ENCODE results near the gene TNKS2.
"Not testable (repeated sequence)": the region's sequence is repeated elsewhere in the genome, so short reads cannot be mapped to it uniquely, and the experiment has no call there.

The TNKS2 gene

DNA sequence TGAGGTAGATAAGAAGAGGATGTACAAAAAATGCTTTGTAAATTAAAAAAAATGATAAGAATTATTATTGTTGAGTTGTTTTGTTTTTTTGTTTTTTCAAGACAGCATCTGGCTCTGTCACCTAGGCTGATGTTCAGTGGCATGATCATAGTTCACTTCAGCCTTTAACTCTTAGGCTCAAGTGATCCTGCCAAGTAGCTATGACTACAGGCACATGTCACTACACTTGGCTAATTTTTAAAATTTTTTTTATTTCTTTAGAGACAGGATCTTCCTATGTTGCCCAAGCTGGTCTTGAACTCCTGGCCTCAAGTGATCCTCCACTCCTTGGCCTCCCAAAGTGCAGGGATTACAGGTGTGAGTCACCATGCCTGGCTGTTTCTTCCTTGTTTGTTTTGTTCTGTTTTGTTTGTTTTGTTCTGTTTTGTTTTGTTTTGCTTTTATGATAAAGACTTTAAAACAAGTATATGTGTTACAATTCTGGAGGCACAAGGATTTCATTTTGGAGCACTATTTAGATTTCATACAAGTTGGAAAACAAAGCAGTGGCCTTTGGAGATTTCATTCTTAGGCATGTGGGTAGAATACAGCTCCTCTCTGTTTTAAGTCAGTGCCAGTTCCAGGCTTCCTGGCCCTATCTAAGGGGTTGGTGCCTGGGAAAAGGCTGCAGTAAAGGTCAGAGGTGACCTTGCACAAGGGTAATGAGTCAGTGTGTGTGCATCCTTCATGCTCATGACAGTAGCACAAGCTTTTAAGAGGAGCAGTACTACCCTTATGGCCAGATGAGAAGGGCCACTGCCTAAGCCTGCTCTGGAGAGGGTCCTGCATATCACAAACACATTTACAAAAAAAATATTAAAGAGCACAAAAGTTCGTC, 93.1 kb downstream of the TNKS2 start:
- TF ChIP-seq Cebpa-rat (IDR thresholded peaks at IDR 0.05) = no peak
- no peak overlapping the region for H3K4me2 ChIP-seq
- no peak overlapping the region for H3K4me3 ChIP-seq
- H3K27me3 ChIP-seq = peaks cover 18 to 24% (median 22%) of the 10 kb centered on the region in 11 experiments
- no peaks in the 10 kb centered on the region for H3K36me3 ChIP-seq
- H3K4me1 ChIP-seq = peaks cover 0 to 17% (median 10%) of the 10 kb centered on the region in 10 experiments; a peak in 12 of 20 replicates
- no peak overlapping the region for H3K9ac ChIP-seq
- peaks cover 0 to 5% (median 0%) of the 10 kb centered on the region in 11 experiments; a peak in 2 of 22 replicates for H3K9me3 ChIP-seq (replicated peaks in 1 of 11)
- no peaks in the 10 kb centered on the region for H4K20me1 ChIP-seq
- H3K27ac ChIP-seq = no peak overlapping the region

DNA sequence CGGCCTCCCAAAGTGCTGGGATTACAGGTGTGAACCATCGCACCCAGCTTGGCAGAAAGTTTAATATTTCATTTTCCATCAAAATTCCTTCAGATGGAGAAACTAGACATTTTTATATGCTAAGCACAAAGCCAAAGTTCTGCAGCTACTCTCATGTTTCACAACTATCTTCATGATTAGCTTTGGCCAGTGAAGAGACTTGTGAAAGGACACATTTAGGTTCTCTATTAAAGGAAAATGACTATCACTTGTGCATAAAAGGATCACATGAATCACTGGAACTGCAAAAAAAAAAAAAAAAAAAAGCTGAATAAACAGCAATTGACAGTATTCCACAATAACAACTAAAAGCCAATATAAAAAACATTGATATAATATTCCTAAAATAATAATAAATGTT, 94.8 kb downstream of the TNKS2 start:
- no peaks in the 10 kb centered on the region for H3K36me3 ChIP-seq
- H3K9ac ChIP-seq = no peak overlapping the region
- peaks cover 0 to 11% (median 0%) of the 10 kb centered on the region in 11 experiments; a peak in 4 of 22 replicates for H3K9me3 ChIP-seq (replicated peaks in 1 of 11)
- no peaks in the 10 kb centered on the region for H4K20me1 ChIP-seq
- H3K27me3 ChIP-seq = peaks cover 1 to 7% (median 5%) of the 10 kb centered on the region in 11 experiments
- TF ChIP-seq Cebpa-rat (IDR thresholded peaks at IDR 0.05) = no peak
- peaks cover 0 to 7% (median 0%) of the 10 kb centered on the region in 10 experiments; a peak in 6 of 20 replicates for H3K4me1 ChIP-seq
- H3K4me3 ChIP-seq = no peak overlapping the region
- H3K27ac ChIP-seq = no peak overlapping the region
- no peak overlapping the region for H3K4me2 ChIP-seq

DNA sequence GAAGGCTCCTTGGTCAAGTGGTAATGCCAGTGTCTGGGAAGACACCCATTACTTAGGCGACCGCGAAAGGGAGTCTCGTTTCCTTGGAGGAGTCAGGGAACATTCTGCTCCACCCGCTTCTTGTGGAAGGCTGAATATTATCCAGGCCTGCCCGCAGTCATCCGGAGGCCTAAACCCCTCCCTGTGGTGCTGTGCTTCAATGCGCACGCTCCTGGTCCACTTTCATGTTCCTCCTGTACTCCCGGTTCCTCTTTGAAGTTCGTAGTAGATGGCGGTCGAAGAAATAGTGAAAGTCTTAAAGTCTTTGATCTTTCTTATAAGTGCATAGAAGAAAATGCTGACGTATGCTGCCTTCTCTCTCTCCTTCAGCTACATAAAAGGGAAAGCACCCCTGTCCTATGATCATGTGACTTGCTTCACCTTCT, 96.0 kb downstream of the TNKS2 start:
- not testable (repeated sequence) for H3K27me3 ChIP-seq, H3K4me1 ChIP-seq, H3K4me2 ChIP-seq, H4K20me1 ChIP-seq, H3K36me3 ChIP-seq, H3K27ac ChIP-seq, H3K4me3 ChIP-seq, H3K9ac ChIP-seq
- H3K9me3 ChIP-seq (replicated peaks in 1 of 11) = peaks cover 0 to 11% (median 0%) of the 10 kb centered on the region in 11 experiments; a peak in 4 of 22 replicates

DNA sequence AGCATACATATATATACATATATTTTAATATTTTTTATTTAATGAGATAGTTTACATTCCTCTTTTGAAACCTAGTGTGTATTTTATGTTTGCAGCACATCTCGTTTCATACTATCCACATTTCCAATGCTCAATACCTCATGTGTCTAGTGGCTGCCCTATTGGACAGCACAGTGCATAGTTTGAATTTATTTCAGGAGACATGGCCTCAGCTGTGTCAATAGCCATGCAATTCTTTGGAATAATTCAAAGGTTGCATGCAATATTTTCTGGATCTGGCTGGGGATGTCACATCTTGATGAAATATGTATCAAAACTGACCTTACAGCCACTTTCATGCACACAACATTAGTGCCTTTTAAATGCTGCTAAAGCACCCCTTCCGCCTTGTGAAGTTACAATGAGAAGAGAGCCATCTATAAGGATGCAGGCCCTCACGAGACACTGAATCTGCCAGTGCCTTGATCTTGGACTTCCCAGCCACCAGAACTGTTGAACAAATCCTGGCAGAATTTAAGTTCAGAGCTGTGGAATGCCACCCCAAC, 98.1 kb downstream of the TNKS2 start:
- TF ChIP-seq Cebpa-rat (IDR thresholded peaks at IDR 0.05) = no peak
- Histone ChIP-seq H3K36me3 (no peaks in the 10 kb centered on the region), H4K20me1 (no peaks in the 10 kb centered on the region), H3K27ac (no peak overlapping the region), H3K9me3 (replicated peaks in 1 of 11) (peaks cover 0 to 11% (median 0%) of the 10 kb centered on the region in 11 experiments; a peak in 4 of 22 replicates), H3K27me3 (no peaks in the 10 kb centered on the region), H3K4me1 (peaks cover 0 to 12% (median 9%) of the 10 kb centered on the region in 10 experiments; a peak in 18 of 20 replicates), H3K4me2 (no peak overlapping the region), H3K4me3 (no peak overlapping the region), H3K9ac (no peak overlapping the region)

DNA sequence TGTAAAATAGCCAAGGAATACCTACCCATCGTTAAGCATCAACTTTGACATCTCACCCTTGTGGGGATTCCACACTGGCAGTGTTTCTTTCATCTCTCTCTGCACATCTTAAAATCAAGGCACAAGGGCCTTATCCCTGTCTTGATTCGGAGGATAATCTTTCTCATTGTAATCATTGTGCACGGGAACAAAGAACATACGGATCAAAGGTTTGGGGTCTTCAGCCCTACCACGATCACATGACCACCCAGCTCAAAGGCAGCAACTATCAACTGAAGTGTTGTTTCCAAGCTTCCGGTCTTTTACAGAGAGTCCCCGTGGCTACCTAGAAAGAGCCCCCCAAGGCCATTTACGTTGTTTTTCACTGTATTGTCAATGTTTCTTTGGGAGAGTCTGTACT, 99.2 kb downstream of the TNKS2 start:
- Histone ChIP-seq H3K9me3 (replicated peaks in 1 of 11) (peaks cover 0 to 11% (median 0%) of the 10 kb centered on the region in 11 experiments; a peak in 4 of 22 replicates), H3K4me3 (no peak overlapping the region), H4K20me1 (no peaks in the 10 kb centered on the region), H3K36me3 (no peaks in the 10 kb centered on the region), H3K4me2 (no peak overlapping the region), H3K27ac (no peak overlapping the region), H3K27me3 (no peaks in the 10 kb centered on the region), H3K4me1 (peaks cover 6 to 24% (median 21%) of the 10 kb centered on the region in 10 experiments; a peak in 18 of 20 replicates), H3K9ac (no peak overlapping the region)
- TF ChIP-seq Cebpa-rat (IDR thresholded peaks at IDR 0.05) = no peak

DNA sequence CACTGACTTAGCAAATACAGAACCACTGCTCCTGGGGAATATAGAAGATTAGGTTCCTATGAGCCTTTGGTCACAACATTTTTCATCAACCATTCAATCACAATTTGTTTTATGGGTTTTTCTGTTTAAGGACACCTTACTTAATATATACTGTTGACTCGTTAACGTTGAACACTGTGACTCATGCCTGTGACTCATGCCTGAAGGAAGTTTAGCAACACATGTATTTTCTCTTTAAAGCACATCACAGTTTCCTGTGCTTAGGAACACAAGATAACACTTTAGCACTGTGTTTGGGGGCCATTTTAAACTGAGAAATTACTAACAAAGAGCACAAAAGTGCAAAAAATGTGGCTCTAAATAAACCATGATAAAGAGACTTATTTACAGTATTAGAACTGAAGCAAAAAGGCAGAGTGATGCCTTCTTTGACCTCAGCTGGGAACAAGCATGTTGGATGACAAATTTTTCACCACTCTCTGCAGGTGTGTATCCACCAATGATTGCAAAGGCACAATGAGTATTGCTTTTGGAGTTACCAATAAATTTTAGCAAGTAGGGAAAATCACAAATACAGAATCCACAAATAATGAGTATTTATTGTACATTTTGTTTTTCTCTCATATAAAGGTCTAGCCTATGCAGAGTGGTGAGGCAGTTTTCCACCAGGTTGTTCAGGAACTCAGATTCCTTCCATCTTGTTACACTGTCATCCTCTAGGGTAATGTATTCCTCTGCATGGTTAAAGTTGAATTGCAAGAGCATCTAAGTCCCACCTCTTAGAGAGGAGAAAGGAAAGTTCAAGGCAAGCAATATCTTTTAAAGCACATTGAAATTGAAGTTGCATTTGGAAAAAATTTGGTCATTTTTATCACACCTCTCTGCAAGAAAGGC, 103.8 kb downstream of the TNKS2 start:
- Histone ChIP-seq H4K20me1 (no peaks in the 10 kb centered on the region), H3K4me1 (peaks cover 11 to 50% (median 35%) of the 10 kb centered on the region in 10 experiments), H3K27ac (peak overlapping the region in 10 of 11 experiments; percentile 62 to 83 (median 76); a peak in 20 of 22 replicates), H3K9ac (peak overlapping the region in 9 of 11 experiments; percentile 5 to 60 (median 48); a peak in 12 of 22 replicates), H3K27me3 (no peaks in the 10 kb centered on the region), H3K36me3 (peaks cover 0 to 14% (median 0%) of the 10 kb centered on the region in 11 experiments; a peak in 3 of 22 replicates), H3K4me3 (peak overlapping the region in 4 of 10 experiments; percentile 2 to 51 (median 22); a peak in 3 of 20 replicates), H3K4me2 (peak overlapping the region; percentile 37 to 86 (median 70); a peak in 21 of 22 replicates), H3K9me3 (replicated peaks in 1 of 11) (peaks cover 0 to 3% (median 0%) of the 10 kb centered on the region in 11 experiments; a peak in 1 of 22 replicates)
- TF ChIP-seq Cebpa-rat (IDR thresholded peaks at IDR 0.05) = peak in 2 of 11 experiments; percentile 28 to 69; a peak in 4 of 22 replicates

DNA sequence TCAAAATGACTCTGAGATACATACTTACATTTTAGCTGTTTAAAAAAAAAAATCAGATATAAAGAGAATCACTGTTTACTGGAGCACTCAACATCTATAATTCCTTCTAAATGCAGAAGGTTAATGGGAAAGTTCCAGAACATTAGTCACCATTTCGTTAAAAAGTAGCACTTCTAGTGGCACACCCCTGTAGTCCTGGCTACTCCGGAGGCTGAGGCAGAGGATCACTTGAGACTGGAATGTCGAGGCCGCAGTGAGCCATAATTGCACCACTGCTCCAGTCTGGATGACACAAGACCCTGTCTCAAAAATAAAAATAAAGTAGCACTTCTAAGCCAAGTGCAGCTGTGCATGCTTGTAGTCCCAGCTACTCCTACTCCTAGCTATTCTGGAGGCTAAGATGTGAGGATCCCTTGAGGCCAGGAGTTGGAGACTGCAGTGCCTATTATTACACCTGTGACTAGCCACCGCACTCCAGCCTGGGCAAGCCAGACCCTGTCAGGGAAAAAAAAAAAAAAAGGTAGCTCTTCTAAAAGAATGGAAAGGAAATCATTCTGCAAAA, 108.9 kb downstream of the TNKS2 start:
- Histone ChIP-seq H3K36me3 (peaks cover 0 to 14% (median 0%) of the 10 kb centered on the region in 11 experiments; a peak in 3 of 22 replicates), H3K9me3 (replicated peaks in 1 of 11) (no peaks in the 10 kb centered on the region), H3K27ac (no peak overlapping the region), H3K4me3 (peak overlapping the region in 9 of 10 experiments; percentile 72 to 95 (median 84); a peak in 16 of 20 replicates), H3K4me2 (peak overlapping the region; percentile 84 to 96 (median 93); a peak in 21 of 22 replicates), H4K20me1 (no peaks in the 10 kb centered on the region), H3K27me3 (no peaks in the 10 kb centered on the region), H3K9ac (peak overlapping the region in 8 of 11 experiments; percentile 77 to 89 (median 85); a peak in 11 of 22 replicates), H3K4me1 (peaks cover 27 to 46% (median 34%) of the 10 kb centered on the region in 10 experiments)
- TF ChIP-seq Cebpa-rat (IDR thresholded peaks at IDR 0.05) = no peak

DNA sequence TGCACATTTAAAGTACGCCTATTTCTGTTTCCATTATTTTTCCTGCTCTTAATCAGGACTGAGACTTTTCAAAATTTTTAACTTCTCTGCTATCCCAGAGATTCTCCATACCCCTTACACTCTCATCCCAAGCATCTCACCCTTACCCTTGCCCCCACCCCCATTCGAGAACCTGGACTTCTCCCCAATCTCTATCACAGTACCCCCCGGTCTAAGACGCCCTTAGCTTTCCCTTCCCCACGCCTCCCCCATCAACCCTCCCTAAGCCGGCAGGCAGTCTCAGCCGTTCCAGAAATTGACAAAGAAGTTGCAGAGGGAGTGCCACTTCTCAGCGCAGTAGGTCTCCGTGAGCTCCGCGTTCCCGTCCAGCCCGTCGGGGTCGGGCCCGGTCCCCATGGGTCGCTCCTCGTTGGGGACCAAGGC, 109.7 kb downstream of the TNKS2 start:
- Histone ChIP-seq H3K36me3 (peaks cover 0 to 14% (median 0%) of the 10 kb centered on the region in 11 experiments; a peak in 3 of 22 replicates), H3K27ac (peak overlapping the region; percentile 49 to 89 (median 85); a peak in 21 of 22 replicates), H3K4me1 (peaks cover 19 to 38% (median 26%) of the 10 kb centered on the region in 10 experiments), H3K9me3 (replicated peaks in 1 of 11) (no peaks in the 10 kb centered on the region), H4K20me1 (no peaks in the 10 kb centered on the region), H3K27me3 (no peaks in the 10 kb centered on the region), H3K9ac (peak overlapping the region; percentile 77 to 91 (median 85)), H3K4me2 (peak overlapping the region; percentile 84 to 96 (median 93)), H3K4me3 (peak overlapping the region; percentile 72 to 96 (median 86))
- no peak for TF ChIP-seq Cebpa-rat (IDR thresholded peaks at IDR 0.05)
